GM12878 (cell line): ENCODE results near the gene ZBTB49. TPM values are rescaled to one million over a fixed set of nuclear protein-coding genes. Genes with fewer than 3 reads are reported as not detected.
A peak's percentile ranks its signal among the peaks of the same experiment; 100 is the strongest.

Experiments
- ATF3 ChIP-seq: IDR thresholded peaks from 2 replicates; pipeline ENCODE4 v1.6.1; 2011; ENCODE audit warnings: low read depth, mild to moderate bottlenecking, low read length, moderate library complexity, borderline replicate concordance; ENCODE audit errors: extremely low read depth
- CBX5 ChIP-seq: sonication (generic); IDR thresholded peaks from 2 replicates; pipeline ENCODE4 v1.6.1; 2016; ENCODE audit warnings: low read depth, moderate library complexity, mild to moderate bottlenecking, inconsistent platforms
- E2F4 ChIP-seq: IDR thresholded peaks from 2 replicates; pipeline ENCODE4 v1.6.1; 2012; ENCODE audit warnings: low read depth, low read length, improper control_type of control experiment
- GATAD2B ChIP-seq: fragments of 450-650 bp; conservative IDR thresholded peaks from 2 replicates; pipeline ENCODE4 v1.6.1; 2017; ENCODE audit warnings: low read depth, mild to moderate bottlenecking, moderate library complexity
- MTA2 ChIP-seq: fragments of 450-650 bp; IDR thresholded peaks from 2 replicates; pipeline ENCODE4 v1.6.1; 2016; ENCODE audit warnings: low read depth, mild to moderate bottlenecking, moderate library complexity
- MXI1 ChIP-seq: fragments of 150-350 bp; IDR thresholded peaks from 2 replicates; pipeline ENCODE4 v1.6.1; 2011; ENCODE audit warnings: low read depth, mild to moderate bottlenecking, inconsistent platforms, low read length, improper control_type of control experiment
- NR2F1 ChIP-seq: fragments of 450-650 bp; conservative IDR thresholded peaks from 2 replicates; pipeline ENCODE4 v1.6.1; 2017; ENCODE audit warnings: mild to moderate bottlenecking
- PML ChIP-seq: IDR thresholded peaks from 2 replicates; pipeline ENCODE4 v1.6.1; 2012; ENCODE audit warnings: low read length, inconsistent platforms
- POLR2A ChIP-seq: IDR thresholded peaks from 2 replicates; pipeline ENCODE4 v1.6.1; 2011; ENCODE audit warnings: low read depth, mild to moderate bottlenecking, low read length
- RBBP5 ChIP-seq: fragments of 200-600 bp; sonication (generic); conservative IDR thresholded peaks from 2 replicates; pipeline ENCODE4 v1.6.1; 2016
- RCOR1 ChIP-seq: conservative IDR thresholded peaks from 2 replicates; pipeline ENCODE4 v1.6.1; 2012; ENCODE audit warnings: low read depth, low read length, improper control_type of control experiment
- RFX5 ChIP-seq: IDR thresholded peaks from 2 replicates; pipeline ENCODE4 v1.6.1; 2011; ENCODE audit warnings: low read depth, low read length, improper control_type of control experiment
- RUNX3 ChIP-seq: IDR thresholded peaks from 2 replicates; pipeline ENCODE4 v1.6.1; 2012; ENCODE audit warnings: low read length, inconsistent platforms
- ZSCAN29 ChIP-seq: fragments of 450-650 bp; IDR thresholded peaks from 2 replicates; pipeline ENCODE4 v1.6.1; 2017; ENCODE audit warnings: mild to moderate bottlenecking, moderate library complexity
- ZZZ3 ChIP-seq: IDR thresholded peaks from 2 replicates; pipeline ENCODE4 v1.6.1; 2011; ENCODE audit warnings: low read depth; ENCODE audit not compliant: control insufficient read depth, insufficient read length
- polyA plus RNA-seq, 11 experiments: library from polyadenylated mRNA; depleted of rRNA in 4 of 11; unstranded in 6 of 11; stranded (reverse) in 5 of 11; fragments of >200 nt; fragmentation: Nextera tagmentation in 4 of 11; fragmentation: Illumina TruSeq in 1 of 11; extraction: Ambion mirVana in 4 of 11; extraction: Trizol in 1 of 11; gene quantifications; 1 replicate in 1 of 11; 2 replicates in 10 of 11; pipeline versions ENCODE4 v1.2.1 to v1.2.3, GENCODE V29; 2011 to 2016; ENCODE audit warnings: inconsistent platforms in 2 of 11, missing spikeins in 2 of 11, low read depth in 1 of 11
- total RNA-seq, 4 experiments: library from RNA; depleted of rRNA in 3 of 4; stranded (reverse); fragments of >200 nt in 3 of 4; fragmentation: Illumina TruSeq in 1 of 4; extraction: Trizol in 1 of 4; gene quantifications; 2 replicates each; pipeline versions ENCODE4 v1.2.1 to v1.2.3, GENCODE V29; 2013 to 2021
- TF ChIP-seq, protein P1 (sequence below): IDR thresholded peaks from 2 replicates; pipeline ENCODE4 v1.6.1; 2012; ENCODE audit warnings: mild to moderate bottlenecking, low read depth, low read length

Gene ZBTB49
- total and polyA plus RNA-seq, 10 of the 15 experiments (the other 5 are each of a cell fraction or from before 2014, with no cell fraction given): 0.37 to 4.8 (median 4.1) TPM

GRCh38 chr4:4289941-4290850 lies at the start of gene ZBTB49, which contains the start of gene LYAR (continued):
- no peak for TF ChIP-seq NR2F1
- no peak for TF ChIP-seq RFX5
- TF ChIP-seq, protein P1, sequence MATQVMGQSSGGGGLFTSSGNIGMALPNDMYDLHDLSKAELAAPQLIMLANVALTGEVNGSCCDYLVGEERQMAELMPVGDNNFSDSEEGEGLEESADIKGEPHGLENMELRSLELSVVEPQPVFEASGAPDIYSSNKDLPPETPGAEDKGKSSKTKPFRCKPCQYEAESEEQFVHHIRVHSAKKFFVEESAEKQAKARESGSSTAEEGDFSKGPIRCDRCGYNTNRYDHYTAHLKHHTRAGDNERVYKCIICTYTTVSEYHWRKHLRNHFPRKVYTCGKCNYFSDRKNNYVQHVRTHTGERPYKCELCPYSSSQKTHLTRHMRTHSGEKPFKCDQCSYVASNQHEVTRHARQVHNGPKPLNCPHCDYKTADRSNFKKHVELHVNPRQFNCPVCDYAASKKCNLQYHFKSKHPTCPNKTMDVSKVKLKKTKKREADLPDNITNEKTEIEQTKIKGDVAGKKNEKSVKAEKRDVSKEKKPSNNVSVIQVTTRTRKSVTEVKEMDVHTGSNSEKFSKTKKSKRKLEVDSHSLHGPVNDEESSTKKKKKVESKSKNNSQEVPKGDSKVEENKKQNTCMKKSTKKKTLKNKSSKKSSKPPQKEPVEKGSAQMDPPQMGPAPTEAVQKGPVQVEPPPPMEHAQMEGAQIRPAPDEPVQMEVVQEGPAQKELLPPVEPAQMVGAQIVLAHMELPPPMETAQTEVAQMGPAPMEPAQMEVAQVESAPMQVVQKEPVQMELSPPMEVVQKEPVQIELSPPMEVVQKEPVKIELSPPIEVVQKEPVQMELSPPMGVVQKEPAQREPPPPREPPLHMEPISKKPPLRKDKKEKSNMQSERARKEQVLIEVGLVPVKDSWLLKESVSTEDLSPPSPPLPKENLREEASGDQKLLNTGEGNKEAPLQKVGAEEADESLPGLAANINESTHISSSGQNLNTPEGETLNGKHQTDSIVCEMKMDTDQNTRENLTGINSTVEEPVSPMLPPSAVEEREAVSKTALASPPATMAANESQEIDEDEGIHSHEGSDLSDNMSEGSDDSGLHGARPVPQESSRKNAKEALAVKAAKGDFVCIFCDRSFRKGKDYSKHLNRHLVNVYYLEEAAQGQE: no peak
- no peak for TF ChIP-seq GATAD2B
- TF ChIP-seq MTA2: no peak
- no peak for TF ChIP-seq RCOR1
- no peak for TF ChIP-seq ZZZ3
- TF ChIP-seq POLR2A: peak; percentile 96
- no peak for TF ChIP-seq RUNX3
- TF ChIP-seq CBX5: no peak
- TF ChIP-seq ZSCAN29: no peak
- TF ChIP-seq RBBP5: no peak
- TF ChIP-seq MXI1: peak; percentile 98
- TF ChIP-seq ATF3: no peak
- TF ChIP-seq E2F4: peak; percentile 87
- TF ChIP-seq PML: peak; percentile 47; the same call in 1 of the 2 replicates
